Endothelial cell (in vitro differentiated cells): ENCODE results near the gene TSNAX. TPM values are rescaled to one million over a fixed set of nuclear protein-coding genes. Genes with fewer than 3 reads are reported as not detected.
"Not testable (repeated sequence)": the region's sequence is repeated elsewhere in the genome, so short reads cannot be mapped to it uniquely, and the experiment has no call there.

Source experiments
- DNase-seq: peaks from one replicate; pipeline ENCODE4 v3.0.0; 2021; ENCODE audit warnings: low spot score
- H3K27ac Mint-ChIP-seq: one replicate; pipeline ENCODE4 v1.8.0; 2021; ENCODE audit warnings: mixed read lengths, inconsistent platforms; ENCODE audit not compliant: unreplicated experiment
- H3K27me3 Mint-ChIP-seq: one replicate; pipeline ENCODE4 v1.8.0; 2021; ENCODE audit warnings: mild to moderate bottlenecking, moderate library complexity, mixed read lengths, inconsistent platforms; ENCODE audit not compliant: unreplicated experiment
- H3K36me3 Mint-ChIP-seq: one replicate; pipeline ENCODE4 v1.8.0; 2021; ENCODE audit warnings: mild to moderate bottlenecking, low read depth, mixed read lengths, inconsistent platforms; ENCODE audit not compliant: unreplicated experiment
- H3K4me1 Mint-ChIP-seq: one replicate; pipeline ENCODE4 v1.8.0; 2021; ENCODE audit warnings: mild to moderate bottlenecking, mixed read lengths, inconsistent platforms; ENCODE audit not compliant: unreplicated experiment
- H3K4me3 Mint-ChIP-seq: one replicate; pipeline ENCODE4 v1.8.0; 2021; ENCODE audit warnings: mild to moderate bottlenecking, mixed read lengths, inconsistent platforms; ENCODE audit not compliant: unreplicated experiment
- H3K9me3 Mint-ChIP-seq: one replicate; pipeline ENCODE4 v1.8.0; 2021; ENCODE audit warnings: mixed read lengths, inconsistent platforms; ENCODE audit not compliant: unreplicated experiment
- total RNA-seq: library from RNA; stranded (reverse); fragmentation: NEBNext Ultra II Directional; extraction: Animal tissue kit (Norgen Biotek cat#: 25700); gene quantifications from one replicate; pipeline ENCODE4 v1.2.1, GENCODE V29; 2021; ENCODE audit not compliant: unreplicated experiment
- TF ChIP-seq, protein P1 (sequence below): fragments of 200-600 bp; sonication (generic); IDR thresholded peaks from one replicate; pipeline ENCODE4 v1.5.0; 2021; ENCODE audit warnings: antibody characterized with exemption; ENCODE audit not compliant: unreplicated experiment

TSNAX gene
- total RNA-seq, 1 donor from 2014 or later = 35.4 TPM

DNA sequence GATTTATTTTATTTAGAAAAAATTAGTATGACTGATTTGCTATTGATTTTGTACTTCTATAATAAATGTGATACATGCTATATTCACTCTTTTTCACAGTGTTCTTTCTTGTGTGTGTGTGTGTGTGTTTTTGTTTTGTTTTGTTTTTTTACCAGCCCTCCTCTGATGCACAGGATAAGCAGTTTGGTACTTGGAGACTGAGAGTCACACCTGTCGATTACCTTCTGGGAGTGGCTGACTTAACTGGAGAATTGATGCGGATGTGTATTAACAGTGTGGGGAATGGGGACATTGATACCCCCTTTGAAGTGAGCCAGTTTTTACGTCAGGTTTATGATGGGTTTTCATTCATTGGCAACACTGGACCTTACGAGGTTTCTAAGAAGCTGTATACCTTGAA, 35.9 kb downstream of the TSNAX start:
- no peak for DNase-seq
- Mint-ChIP-seq H3K36me3 (peaks cover 11% of the 10 kb centered on the region), H3K27ac (no peak overlapping the region), H3K27me3 (no peaks in the 10 kb centered on the region), H3K9me3 (no peaks in the 10 kb centered on the region), H3K4me1 (no peaks in the 10 kb centered on the region), H3K4me3 (no peak overlapping the region)
- TF ChIP-seq, protein P1, sequence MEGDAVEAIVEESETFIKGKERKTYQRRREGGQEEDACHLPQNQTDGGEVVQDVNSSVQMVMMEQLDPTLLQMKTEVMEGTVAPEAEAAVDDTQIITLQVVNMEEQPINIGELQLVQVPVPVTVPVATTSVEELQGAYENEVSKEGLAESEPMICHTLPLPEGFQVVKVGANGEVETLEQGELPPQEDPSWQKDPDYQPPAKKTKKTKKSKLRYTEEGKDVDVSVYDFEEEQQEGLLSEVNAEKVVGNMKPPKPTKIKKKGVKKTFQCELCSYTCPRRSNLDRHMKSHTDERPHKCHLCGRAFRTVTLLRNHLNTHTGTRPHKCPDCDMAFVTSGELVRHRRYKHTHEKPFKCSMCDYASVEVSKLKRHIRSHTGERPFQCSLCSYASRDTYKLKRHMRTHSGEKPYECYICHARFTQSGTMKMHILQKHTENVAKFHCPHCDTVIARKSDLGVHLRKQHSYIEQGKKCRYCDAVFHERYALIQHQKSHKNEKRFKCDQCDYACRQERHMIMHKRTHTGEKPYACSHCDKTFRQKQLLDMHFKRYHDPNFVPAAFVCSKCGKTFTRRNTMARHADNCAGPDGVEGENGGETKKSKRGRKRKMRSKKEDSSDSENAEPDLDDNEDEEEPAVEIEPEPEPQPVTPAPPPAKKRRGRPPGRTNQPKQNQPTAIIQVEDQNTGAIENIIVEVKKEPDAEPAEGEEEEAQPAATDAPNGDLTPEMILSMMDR = no peak

DNA sequence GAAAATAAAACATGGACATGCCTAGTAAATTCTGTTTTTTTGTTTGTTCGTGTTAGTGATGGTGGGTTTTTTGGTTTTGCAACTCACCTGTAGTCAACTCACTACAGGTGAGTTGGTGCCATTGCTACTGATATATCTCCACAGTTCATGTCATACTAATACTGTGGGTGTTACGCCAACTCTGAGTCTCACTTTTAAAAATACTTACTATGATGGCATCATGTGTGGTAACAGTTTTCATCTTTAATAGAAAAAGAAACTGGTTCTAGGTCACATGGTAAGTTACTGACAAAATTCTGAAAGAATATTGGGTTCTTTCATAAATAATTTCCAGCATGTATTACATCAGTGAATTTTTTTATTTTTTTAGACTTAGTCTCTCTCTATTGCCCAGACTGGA, 38.0 kb downstream of the TSNAX start:
- peaks cover 2% of the 10 kb centered on the region for H3K4me1 Mint-ChIP-seq
- peaks cover 11% of the 10 kb centered on the region for H3K36me3 Mint-ChIP-seq
- H3K9me3 Mint-ChIP-seq = no peaks in the 10 kb centered on the region
- no peaks in the 10 kb centered on the region for H3K27me3 Mint-ChIP-seq
- TF ChIP-seq, protein P1 = no peak
- no peak overlapping the region for H3K27ac Mint-ChIP-seq
- H3K4me3 Mint-ChIP-seq = no peak overlapping the region
- DNase-seq = no peak

DNA sequence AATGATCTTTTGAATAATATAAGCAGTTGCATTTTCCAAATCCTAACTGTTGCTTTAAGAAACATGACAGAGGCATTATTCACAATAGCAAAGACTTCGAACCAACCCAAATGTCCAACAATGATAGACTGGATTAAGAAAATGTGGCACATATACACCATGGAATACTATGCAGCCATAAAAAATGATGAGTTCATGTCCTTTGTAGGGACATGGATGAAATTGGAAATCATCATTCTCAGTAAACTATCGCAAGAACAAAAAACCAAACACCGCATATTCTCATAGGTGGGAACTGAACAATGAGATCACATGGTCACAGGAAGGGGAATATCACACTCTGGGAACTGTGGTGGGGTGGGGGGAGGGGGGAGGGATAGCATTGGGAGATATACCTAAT, 41.8 kb downstream of the TSNAX start:
- not testable (repeated sequence) for H3K4me3 Mint-ChIP-seq, DNase-seq, H3K27ac Mint-ChIP-seq, H3K27me3 Mint-ChIP-seq, H3K9me3 Mint-ChIP-seq, H3K36me3 Mint-ChIP-seq
- H3K4me1 Mint-ChIP-seq = peaks cover 11% of the 10 kb centered on the region

DNA sequence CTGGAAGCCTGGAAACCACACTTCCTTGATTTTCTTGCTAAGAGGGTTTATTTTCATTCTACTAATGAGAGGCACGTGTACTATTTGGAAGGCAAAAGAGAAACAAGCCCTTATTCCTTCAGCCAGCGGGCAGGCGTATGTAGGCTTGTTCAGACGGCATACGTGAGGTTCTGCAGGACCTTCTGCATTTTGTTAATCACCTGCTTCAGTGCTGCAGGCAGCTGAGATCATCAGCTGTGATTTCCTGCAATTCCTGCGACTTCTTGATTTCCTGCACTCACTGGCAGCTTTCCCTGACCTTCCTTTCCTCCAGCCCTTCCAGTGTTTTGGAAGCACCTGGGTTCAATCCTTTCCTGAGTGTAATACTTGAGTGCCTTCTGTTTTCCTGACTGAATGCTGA, 43.4 kb downstream of the TSNAX start:
- H3K9me3 Mint-ChIP-seq = no peaks in the 10 kb centered on the region
- no peaks in the 10 kb centered on the region for H3K27me3 Mint-ChIP-seq
- no peak overlapping the region for H3K27ac Mint-ChIP-seq

DNA sequence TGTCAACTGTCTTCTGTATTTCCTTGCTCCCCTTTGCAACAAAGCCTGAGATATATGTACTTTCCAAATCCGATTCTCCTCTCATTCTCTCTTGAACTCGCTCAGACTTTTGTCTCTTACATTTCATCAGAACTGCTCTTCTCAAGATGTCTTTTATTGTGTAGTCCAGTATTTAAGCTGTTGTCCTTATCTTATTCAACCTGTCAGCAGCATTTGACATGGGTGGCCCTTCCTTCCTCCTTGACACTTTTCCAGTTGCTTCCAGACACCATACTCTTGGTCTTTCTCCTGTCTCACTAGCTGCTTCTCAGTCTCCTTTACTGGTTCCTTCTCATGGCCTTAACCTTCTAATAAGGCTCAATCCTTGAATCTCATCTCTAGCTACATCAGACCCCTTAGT, 47.0 kb downstream of the TSNAX start:
- H3K27me3 Mint-ChIP-seq = no peaks in the 10 kb centered on the region
- H3K4me1 Mint-ChIP-seq = peaks cover 11% of the 10 kb centered on the region
- DNase-seq = no peak
- TF ChIP-seq, protein P1 = no peak
- no peak overlapping the region for H3K27ac Mint-ChIP-seq
- H3K4me3 Mint-ChIP-seq = no peak overlapping the region
- H3K36me3 Mint-ChIP-seq = no peaks in the 10 kb centered on the region
- no peaks in the 10 kb centered on the region for H3K9me3 Mint-ChIP-seq

More for the DNA sequence above, 43.4 kb downstream of the TSNAX start:
- TF ChIP-seq, protein P1 = no peak
- peak; percentile 11 for DNase-seq
- Mint-ChIP-seq H3K36me3 (peaks cover 8% of the 10 kb centered on the region), H3K4me3 (no peak overlapping the region), H3K4me1 (peaks cover 11% of the 10 kb centered on the region)
